PC-9 (cell line): Measurements from ENCODE around the gene PTPN2.
"Not testable (repeated sequence)": the region's sequence is repeated elsewhere in the genome, so short reads cannot be mapped to it uniquely, and the experiment has no call there.

Experiments
- EZH2 ChIP-seq: fragments of 200-600 bp; sonication (generic); IDR thresholded peaks from 2 replicates; pipeline ENCODE4 v1.8.0; 2017; ENCODE audit warnings: antibody characterized with exemption, low read depth
- TF ChIP-seq, protein P1 (sequence below): fragments of 200-600 bp; sonication (generic); conservative IDR thresholded peaks from 2 replicates; pipeline ENCODE4 v1.6.1; 2017; ENCODE audit warnings: mixed run types, antibody characterized with exemption, mild to moderate bottlenecking, moderate library complexity

- TF ChIP-seq, protein P1, sequence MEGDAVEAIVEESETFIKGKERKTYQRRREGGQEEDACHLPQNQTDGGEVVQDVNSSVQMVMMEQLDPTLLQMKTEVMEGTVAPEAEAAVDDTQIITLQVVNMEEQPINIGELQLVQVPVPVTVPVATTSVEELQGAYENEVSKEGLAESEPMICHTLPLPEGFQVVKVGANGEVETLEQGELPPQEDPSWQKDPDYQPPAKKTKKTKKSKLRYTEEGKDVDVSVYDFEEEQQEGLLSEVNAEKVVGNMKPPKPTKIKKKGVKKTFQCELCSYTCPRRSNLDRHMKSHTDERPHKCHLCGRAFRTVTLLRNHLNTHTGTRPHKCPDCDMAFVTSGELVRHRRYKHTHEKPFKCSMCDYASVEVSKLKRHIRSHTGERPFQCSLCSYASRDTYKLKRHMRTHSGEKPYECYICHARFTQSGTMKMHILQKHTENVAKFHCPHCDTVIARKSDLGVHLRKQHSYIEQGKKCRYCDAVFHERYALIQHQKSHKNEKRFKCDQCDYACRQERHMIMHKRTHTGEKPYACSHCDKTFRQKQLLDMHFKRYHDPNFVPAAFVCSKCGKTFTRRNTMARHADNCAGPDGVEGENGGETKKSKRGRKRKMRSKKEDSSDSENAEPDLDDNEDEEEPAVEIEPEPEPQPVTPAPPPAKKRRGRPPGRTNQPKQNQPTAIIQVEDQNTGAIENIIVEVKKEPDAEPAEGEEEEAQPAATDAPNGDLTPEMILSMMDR = not testable (repeated sequence)
- not testable (repeated sequence) for TF ChIP-seq EZH2
These were observed 127.3 kb downstream of the PTPN2 start for GRCh38 chr18:12756619-12757239.
